Measurements from ENCODE around the gene LYZL4. TPM values are rescaled to one million over a fixed set of nuclear protein-coding genes. Genes with fewer than 3 reads are reported as not detected.

Gene LYZL4
- total RNA-seq, 1 donor from 2014 or later, result not detected

DNA sequence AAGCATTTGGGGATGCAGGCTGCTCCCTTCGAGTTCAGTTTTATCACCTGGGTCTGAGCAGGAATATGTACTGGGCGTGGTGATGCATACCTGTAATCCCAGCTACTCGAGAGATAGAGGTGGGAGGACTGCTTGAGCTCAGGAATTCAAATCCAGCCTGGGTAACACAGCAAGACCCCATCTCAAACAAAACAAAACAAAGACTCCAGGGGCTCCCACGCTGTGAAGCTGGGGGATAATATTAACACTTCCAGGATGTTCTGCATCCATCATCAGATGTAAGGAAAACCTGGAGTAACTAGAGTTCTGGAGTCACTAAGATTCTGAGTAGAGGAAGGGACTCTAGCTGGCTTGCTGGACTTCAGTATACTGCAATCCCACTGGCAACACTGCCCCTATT, 40.6 kb downstream of the LYZL4 start:
- Mint-ChIP-seq H3K27me3 (ENCODE audit: low read depth) (peaks cover 26% of the 10 kb centered on the region), H3K4me3 (no peak overlapping the region), H3K9me3 (peaks cover 3% of the 10 kb centered on the region), H3K27ac (ENCODE audit: unreplicated experiment) (no peak overlapping the region), H3K36me3 (ENCODE audit: low read depth) (no peaks in the 10 kb centered on the region), H3K4me1 (peaks cover 8% of the 10 kb centered on the region)
- DNase-seq (ENCODE audit: low read depth, low spot score), result no peak
- TF ChIP-seq, protein P1, sequence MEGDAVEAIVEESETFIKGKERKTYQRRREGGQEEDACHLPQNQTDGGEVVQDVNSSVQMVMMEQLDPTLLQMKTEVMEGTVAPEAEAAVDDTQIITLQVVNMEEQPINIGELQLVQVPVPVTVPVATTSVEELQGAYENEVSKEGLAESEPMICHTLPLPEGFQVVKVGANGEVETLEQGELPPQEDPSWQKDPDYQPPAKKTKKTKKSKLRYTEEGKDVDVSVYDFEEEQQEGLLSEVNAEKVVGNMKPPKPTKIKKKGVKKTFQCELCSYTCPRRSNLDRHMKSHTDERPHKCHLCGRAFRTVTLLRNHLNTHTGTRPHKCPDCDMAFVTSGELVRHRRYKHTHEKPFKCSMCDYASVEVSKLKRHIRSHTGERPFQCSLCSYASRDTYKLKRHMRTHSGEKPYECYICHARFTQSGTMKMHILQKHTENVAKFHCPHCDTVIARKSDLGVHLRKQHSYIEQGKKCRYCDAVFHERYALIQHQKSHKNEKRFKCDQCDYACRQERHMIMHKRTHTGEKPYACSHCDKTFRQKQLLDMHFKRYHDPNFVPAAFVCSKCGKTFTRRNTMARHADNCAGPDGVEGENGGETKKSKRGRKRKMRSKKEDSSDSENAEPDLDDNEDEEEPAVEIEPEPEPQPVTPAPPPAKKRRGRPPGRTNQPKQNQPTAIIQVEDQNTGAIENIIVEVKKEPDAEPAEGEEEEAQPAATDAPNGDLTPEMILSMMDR (conservative IDR thresholded peaks at IDR 0.05), result no peak

DNA sequence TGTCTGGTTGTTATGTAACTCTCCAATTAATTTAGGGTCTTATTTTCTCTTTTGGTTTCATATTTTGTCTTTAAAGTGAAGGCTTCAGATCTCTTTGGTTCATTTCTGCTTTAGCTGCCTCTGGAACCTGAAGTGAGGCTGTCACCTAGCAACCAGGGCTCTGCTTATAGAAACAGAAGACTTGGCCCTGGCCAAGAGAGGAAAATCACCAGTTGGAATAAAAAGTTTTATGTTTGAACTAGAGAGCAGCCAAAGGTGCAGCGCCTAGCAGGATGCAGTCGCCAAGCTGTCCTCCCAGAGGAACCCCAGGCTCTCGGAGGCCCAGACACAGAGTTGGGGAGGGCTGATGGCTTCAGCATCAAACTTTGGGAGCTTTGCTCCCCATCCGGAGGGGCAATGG, 41.1 kb downstream of the LYZL4 start:
- H3K27ac Mint-ChIP-seq (ENCODE audit: unreplicated experiment), result no peak overlapping the region

DNA sequence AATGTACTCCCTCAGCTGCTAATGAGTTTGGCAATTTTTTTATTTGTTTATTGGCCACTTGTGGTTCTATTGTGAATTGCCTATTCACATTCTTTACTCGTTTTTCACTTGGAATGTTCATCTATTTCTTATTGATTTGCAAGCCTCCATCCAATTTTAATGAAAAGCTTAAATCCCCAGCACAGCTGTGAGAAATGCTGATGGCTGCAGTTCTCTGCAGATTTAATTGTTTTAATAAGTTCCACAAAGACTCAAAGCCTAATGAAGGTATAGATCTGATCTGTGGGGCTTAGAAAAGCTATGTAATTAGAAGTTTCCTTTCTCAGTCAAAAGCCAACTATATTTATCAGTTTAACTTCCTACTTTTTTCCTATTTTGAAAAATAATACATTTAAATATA, 41.5 kb downstream of the LYZL4 start:
- H3K9me3 Mint-ChIP-seq, result peaks cover 5% of the 10 kb centered on the region
- H3K27ac Mint-ChIP-seq (ENCODE audit: unreplicated experiment), result no peak overlapping the region
- H3K4me3 Mint-ChIP-seq, result no peak overlapping the region
- peaks cover 24% of the 10 kb centered on the region for H3K27me3 Mint-ChIP-seq (ENCODE audit: low read depth)
- TF ChIP-seq, protein P1 (conservative IDR thresholded peaks at IDR 0.05), result no peak
- H3K36me3 Mint-ChIP-seq (ENCODE audit: low read depth), result no peaks in the 10 kb centered on the region
- H3K4me1 Mint-ChIP-seq, result peaks cover 8% of the 10 kb centered on the region
- DNase-seq (ENCODE audit: low read depth, low spot score), result no peak

More for the DNA sequence above, 41.1 kb downstream of the LYZL4 start:
- H3K9me3 Mint-ChIP-seq, result peaks cover 5% of the 10 kb centered on the region
- TF ChIP-seq, protein P1 (conservative IDR thresholded peaks at IDR 0.05), result no peak
- DNase-seq (ENCODE audit: low read depth, low spot score), result no peak
- no peaks in the 10 kb centered on the region for H3K36me3 Mint-ChIP-seq (ENCODE audit: low read depth)
- H3K4me3 Mint-ChIP-seq, result no peak overlapping the region
- peaks cover 24% of the 10 kb centered on the region for H3K27me3 Mint-ChIP-seq (ENCODE audit: low read depth)
- peaks cover 8% of the 10 kb centered on the region for H3K4me1 Mint-ChIP-seq

DNA sequence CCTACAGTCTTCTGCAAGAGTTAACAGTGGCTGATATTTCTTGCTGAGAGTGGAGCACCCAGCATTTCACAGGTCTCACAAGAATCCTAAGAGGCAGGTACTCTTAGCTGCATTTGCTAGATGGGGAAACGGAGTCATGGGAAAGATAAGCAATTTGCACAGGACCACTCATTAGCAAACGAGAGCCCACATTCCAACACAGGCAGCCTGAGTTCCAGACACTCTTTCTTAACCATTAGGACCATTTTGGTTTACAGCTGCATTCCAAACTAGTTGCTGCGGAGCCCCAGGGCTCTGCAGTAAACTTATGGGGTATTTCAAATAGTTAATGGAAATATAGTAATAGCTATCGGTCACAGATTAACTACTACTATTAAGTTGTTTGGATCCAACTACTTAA, 42.5 kb downstream of the LYZL4 start:
- Mint-ChIP-seq H3K36me3 (ENCODE audit: low read depth) (no peaks in the 10 kb centered on the region), H3K27ac (ENCODE audit: unreplicated experiment) (no peak overlapping the region), H3K4me3 (no peak overlapping the region), H3K4me1 (peaks cover 8% of the 10 kb centered on the region), H3K9me3 (peaks cover 7% of the 10 kb centered on the region), H3K27me3 (ENCODE audit: low read depth) (peaks cover 18% of the 10 kb centered on the region)
- no peak for DNase-seq (ENCODE audit: low read depth, low spot score)
- TF ChIP-seq, protein P1 (conservative IDR thresholded peaks at IDR 0.05), result no peak

DNA sequence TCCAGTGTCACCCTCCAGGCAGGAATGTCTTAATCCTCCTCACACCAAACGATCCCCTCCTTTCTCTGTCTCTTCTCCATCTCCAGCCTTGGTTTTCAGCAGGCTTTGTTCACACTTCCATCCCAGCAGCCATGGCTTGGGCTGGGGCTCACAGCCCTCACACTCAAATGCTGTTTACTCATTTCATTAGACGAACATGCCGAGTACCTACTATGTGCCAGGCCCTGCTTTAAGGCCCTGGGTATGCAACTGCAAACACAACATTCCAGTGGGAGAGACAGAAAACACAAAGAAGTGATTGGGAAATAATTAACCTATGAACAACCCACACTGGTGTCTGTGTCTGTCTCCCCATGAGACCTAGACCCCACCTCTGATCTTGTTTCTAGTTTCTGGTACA, 43.9 kb downstream of the LYZL4 start:
- H3K27ac Mint-ChIP-seq (ENCODE audit: unreplicated experiment), result peak overlapping the region; percentile 44
- H3K36me3 Mint-ChIP-seq (ENCODE audit: low read depth), result no peaks in the 10 kb centered on the region
- DNase-seq (ENCODE audit: low read depth, low spot score), result no peak
- peaks cover 8% of the 10 kb centered on the region for H3K4me1 Mint-ChIP-seq
- H3K4me3 Mint-ChIP-seq, result no peak overlapping the region
- peaks cover 13% of the 10 kb centered on the region for H3K27me3 Mint-ChIP-seq (ENCODE audit: low read depth)
- peaks cover 7% of the 10 kb centered on the region for H3K9me3 Mint-ChIP-seq
- TF ChIP-seq, protein P1 (conservative IDR thresholded peaks at IDR 0.05), result no peak

DNA sequence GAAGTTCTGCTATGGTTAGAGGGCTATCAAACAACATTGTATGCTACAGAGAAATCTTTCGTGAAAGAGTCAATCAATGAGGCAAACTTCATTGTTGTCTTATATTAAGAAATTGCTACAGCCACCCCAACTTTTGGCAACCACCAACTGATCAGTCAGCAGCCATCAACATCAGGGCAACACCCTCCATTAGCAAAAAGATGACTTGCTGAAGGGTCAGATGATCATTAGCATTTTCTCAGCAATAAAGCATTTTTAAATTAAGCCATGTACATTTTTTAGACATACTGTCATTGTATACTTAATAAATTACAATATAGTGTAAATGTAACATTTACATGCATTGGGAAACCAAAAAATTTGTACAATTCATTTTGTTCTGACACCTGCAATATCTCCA, 53.1 kb downstream of the LYZL4 start:
- TF ChIP-seq, protein P1 (conservative IDR thresholded peaks at IDR 0.05), result no peak
- no peak for DNase-seq (ENCODE audit: low read depth, low spot score)
- H3K4me3 Mint-ChIP-seq, result no peak overlapping the region
- H3K4me1 Mint-ChIP-seq, result no peaks in the 10 kb centered on the region
- no peaks in the 10 kb centered on the region for H3K9me3 Mint-ChIP-seq
- no peak overlapping the region for H3K27ac Mint-ChIP-seq (ENCODE audit: unreplicated experiment)
- peaks cover 25% of the 10 kb centered on the region for H3K27me3 Mint-ChIP-seq (ENCODE audit: low read depth)
- no peaks in the 10 kb centered on the region for H3K36me3 Mint-ChIP-seq (ENCODE audit: low read depth)
